Panc1 (cell line): Measurements from ENCODE around the gene ZBTB7C. TPM values are rescaled to one million over a fixed set of nuclear protein-coding genes. Genes with fewer than 3 reads are reported as not detected.

Experiments used
- ATAC-seq: fragments of 200-7000 bp; cut with Tn5 transposase; 2 replicates; pipeline ENCODE4 v1.9.1; 2020; ENCODE audit warnings: mild to moderate bottlenecking, moderate library complexity
- BruUV-seq: library from RNA; stranded (reverse); fragments of 400-500 nt; replicated peaks from 2 replicates; lab custom pipeline; 2021; lab: Mats Ljungman, UMichigan
- CTCF ChIA-PET: fragments of 300-600 bp; sonication (Branson Sonifier 250); formaldehyde crosslinking; loops from one replicate; lab custom pipeline; 2022; ENCODE audit warnings: antibody characterized with exemption; lab: Charles Lee
- POLR2A ChIA-PET: fragments of 300-600 bp; sonication (Branson Sonifier 250); formaldehyde crosslinking; loops from one replicate; lab custom pipeline; 2022; ENCODE audit warnings: antibody characterized with exemption; lab: Charles Lee
- DNase-seq: peaks from one replicate; pipeline ENCODE4 v3.0.0-alpha.2; 2010; ENCODE audit warnings: low read depth, low spot score
- H3K27ac ChIP-seq: 2 replicates; pipeline ENCODE4 v1.5.1; 2011; ENCODE audit warnings: mild to moderate bottlenecking, low read length, inconsistent platforms
- H3K27me3 ChIP-seq: fragments of 200-500 bp; sonication (Bioruptor generic); 2 replicates; pipeline ENCODE4 v1.6.0; 2014; ENCODE audit warnings: low read length, inconsistent platforms; ENCODE audit not compliant: control insufficient read depth, insufficient read depth
- H3K36me3 ChIP-seq: fragments of 200-500 bp; sonication (Bioruptor generic); 2 replicates; pipeline ENCODE4 v1.5.1; 2014; ENCODE audit warnings: inconsistent platforms, mild to moderate bottlenecking, low read length, moderate library complexity; ENCODE audit not compliant: control insufficient read depth, insufficient read depth
- H3K4me1 ChIP-seq: 2 replicates; pipeline ENCODE4 v1.5.1; 2011; ENCODE audit warnings: inconsistent platforms, mild to moderate bottlenecking, low read length, moderate library complexity; ENCODE audit not compliant: control insufficient read depth, insufficient read depth
- H3K4me3 ChIP-seq, 2 experiments: 2 replicates each; pipeline ENCODE4 v1.5.1; 2011 to 2012; ENCODE audit warnings: low read depth in 2 of 2, low read length in 2 of 2, mild to moderate bottlenecking in 2 of 2, inconsistent platforms in 1 of 2, moderate library complexity in 1 of 2
- H3K9me3 ChIP-seq: fragments of 200-500 bp; sonication (Bioruptor generic); 2 replicates; pipeline ENCODE4 v1.5.1; 2014; ENCODE audit warnings: low read depth, mild to moderate bottlenecking, inconsistent platforms, low read length, moderate library complexity; ENCODE audit not compliant: control insufficient read depth, insufficient read depth
- CTCF ChIP-seq: fragments of 450-650 bp; IDR thresholded peaks from 2 replicates; pipeline ENCODE4 v1.5.1; 2017; ENCODE audit warnings: mild to moderate bottlenecking
- POLR2AphosphoS5 ChIP-seq: IDR thresholded peaks from 2 replicates; pipeline ENCODE4 v1.6.1; 2012; ENCODE audit warnings: mild to moderate bottlenecking, low read depth, low read length, moderate library complexity
- REST ChIP-seq, 2 experiments: IDR thresholded peaks; 2 replicates each; pipeline ENCODE4 v1.6.1; 2011 to 2012; ENCODE audit warnings: low read depth in 2 of 2, control low read depth in 1 of 2, low read length in 1 of 2, mild to moderate bottlenecking in 1 of 2, moderate library complexity in 1 of 2; ENCODE audit not compliant: insufficient read depth in 1 of 2
- SIN3A ChIP-seq: IDR thresholded peaks from 2 replicates; pipeline ENCODE4 v1.6.1; 2012; ENCODE audit warnings: low read depth, mild to moderate bottlenecking, low read length, moderate library complexity, borderline replicate concordance; ENCODE audit not compliant: insufficient read depth
- TCF7L2 ChIP-seq: IDR thresholded peaks from 2 replicates; pipeline ENCODE4 v1.6.1; 2011; ENCODE audit warnings: mild to moderate bottlenecking, low read depth, low read length, inconsistent platforms
- in situ Hi-C: cut with HindIII; loops from 2 replicates; pipeline ENCODE4 v1.10.0; 2016; ENCODE audit warnings: low sequenced_read_pairs, low pct_unique_long_range_greater_than_20kb
- intact Hi-C: fragments of 100-400 bp; cut with micrococcal nuclease; formaldehyde crosslinking; loops from one replicate; pipeline ENCODE4 v1.10.0; 2022; ENCODE audit not compliant: unreplicated experiment
- total RNA-seq: library from RNA; stranded (reverse); gene quantifications from one replicate; pipeline ENCODE4 v1.2.1, GENCODE V29; 2021; ENCODE audit not compliant: unreplicated experiment

The ZBTB7C gene
- total RNA-seq, 1 experiment from 2014 or later: 0.03 TPM

- Histone ChIP-seq H3K27ac (no peak overlapping the region), H3K9me3 (no peaks in the 10 kb centered on the region), H3K4me1 (no peaks in the 10 kb centered on the region), H3K4me3 (no peak overlapping the region), H3K36me3 (no peaks in the 10 kb centered on the region), H3K27me3 (no peaks in the 10 kb centered on the region)
- no TSS peak for BruUV-seq
- no peak for TF ChIP-seq TCF7L2
- TF ChIP-seq CTCF: no peak
- TF ChIP-seq POLR2AphosphoS5: no peak
- TF ChIP-seq REST (IDR thresholded peaks at IDR 0.05; ENCODE audit: insufficient read depth in 1 of 2, low read depth in 2 of 2, low read length in 1 of 2): no peak
- no peak for TF ChIP-seq SIN3A
- POLR2A ChIA-PET: no interaction called here
- ATAC-seq: no peak
- intact Hi-C loops (no loop called here), in situ Hi-C loops (no loop called here)
- no peak for DNase-seq
- CTCF ChIA-PET: no interaction called here
Observed at GRCh38 chr18:48020337-48021250, 388.6 kb downstream of the ZBTB7C start.

- DNase-seq: no peak
- no peak overlapping the region for H3K4me3 ChIP-seq
- no peaks in the 10 kb centered on the region for H3K36me3 ChIP-seq
- no peaks in the 10 kb centered on the region for H3K9me3 ChIP-seq
- POLR2A ChIA-PET: no interaction called here
- CTCF ChIA-PET: no interaction called here
- in situ Hi-C loops: no loop called here
- H3K27me3 ChIP-seq: no peaks in the 10 kb centered on the region
- H3K4me1 ChIP-seq: no peaks in the 10 kb centered on the region
- no peak for TF ChIP-seq CTCF
- TF ChIP-seq SIN3A: no peak
- TF ChIP-seq TCF7L2: no peak
- no TSS peak for BruUV-seq
- no peak overlapping the region for H3K27ac ChIP-seq
- intact Hi-C loops: no loop called here
- ATAC-seq: no peak
Observed at GRCh38 chr18:48019557-48020325, 389.4 kb downstream of the ZBTB7C start.
